ENCODE results near the gene FBLN1.
"Not testable (repeated sequence)": the region's sequence is repeated elsewhere in the genome, so short reads cannot be mapped to it uniquely, and the experiment has no call there.

FBLN1 gene

GRCh38 chr22:45585946-45586540 is 83.4 kb downstream of the FBLN1 start:
- DNase-seq (ENCODE audit: low read depth): no peak

- no peak for DNase-seq (ENCODE audit: low read depth)
These were observed 84.1 kb downstream of the FBLN1 start for GRCh38 chr22:45586651-45587405.

GRCh38 chr22:45587638-45588505 is 85.2 kb downstream of the FBLN1 start:
- DNase-seq (ENCODE audit: low read depth): no peak

- no peak for DNase-seq (ENCODE audit: low read depth)
These were observed 86.9 kb downstream of the FBLN1 start for GRCh38 chr22:45589556-45589955.

GRCh38 chr22:45590262-45590661 is 87.6 kb downstream of the FBLN1 start:
- no peak for DNase-seq (ENCODE audit: low read depth)

GRCh38 chr22:45591633-45592213 is 89.0 kb downstream of the FBLN1 start:
- DNase-seq (ENCODE audit: low read depth): not testable (repeated sequence)

GRCh38 chr22:45594123-45594941 is 91.6 kb downstream of the FBLN1 start:
- no peak for DNase-seq (ENCODE audit: low read depth)

GRCh38 chr22:45597460-45598192 is 94.9 kb downstream of the FBLN1 start:
- DNase-seq (ENCODE audit: low read depth): no peak

GRCh38 chr22:45598596-45599217 is 96.0 kb downstream of the FBLN1 start:
- DNase-seq (ENCODE audit: low read depth): no peak

GRCh38 chr22:45599836-45600577 is 97.3 kb downstream of the FBLN1 start:
- no peak for DNase-seq (ENCODE audit: low read depth)

- no peak for DNase-seq (ENCODE audit: low read depth)
These were observed 98.4 kb downstream of the FBLN1 start for GRCh38 chr22:45600790-45601730.

GRCh38 chr22:45602004-45602733 is 99.5 kb downstream of the FBLN1 start:
- DNase-seq (ENCODE audit: low read depth): no peak

- DNase-seq (ENCODE audit: low read depth): no peak
These were observed 100.3 kb downstream of the FBLN1 start for GRCh38 chr22:45602824-45603595.

GRCh38 chr22:45603619-45604018 is 100.9 kb downstream of the FBLN1 start:
- DNase-seq (ENCODE audit: low read depth): no peak

GRCh38 chr22:45608045-45608444 is 105.4 kb downstream of the FBLN1 start:
- not testable (repeated sequence) for DNase-seq (ENCODE audit: low read depth)

- DNase-seq (ENCODE audit: low read depth): peak; percentile 82
These were observed 106.1 kb downstream of the FBLN1 start for GRCh38 chr22:45608763-45609180.

- peak; percentile 35 for DNase-seq (ENCODE audit: low read depth)
These were observed 109.8 kb downstream of the FBLN1 start for GRCh38 chr22:45612451-45612901.

All from non-pigmented ciliary epithelial cell (primary cell).